ENCODE measurements around the gene SF3A1.

Gene SF3A1

GRCh38 chr22:30285846-30286200 lies 70.9 kb downstream of the SF3A1 start:
- DNase-seq = no peak

DNA sequence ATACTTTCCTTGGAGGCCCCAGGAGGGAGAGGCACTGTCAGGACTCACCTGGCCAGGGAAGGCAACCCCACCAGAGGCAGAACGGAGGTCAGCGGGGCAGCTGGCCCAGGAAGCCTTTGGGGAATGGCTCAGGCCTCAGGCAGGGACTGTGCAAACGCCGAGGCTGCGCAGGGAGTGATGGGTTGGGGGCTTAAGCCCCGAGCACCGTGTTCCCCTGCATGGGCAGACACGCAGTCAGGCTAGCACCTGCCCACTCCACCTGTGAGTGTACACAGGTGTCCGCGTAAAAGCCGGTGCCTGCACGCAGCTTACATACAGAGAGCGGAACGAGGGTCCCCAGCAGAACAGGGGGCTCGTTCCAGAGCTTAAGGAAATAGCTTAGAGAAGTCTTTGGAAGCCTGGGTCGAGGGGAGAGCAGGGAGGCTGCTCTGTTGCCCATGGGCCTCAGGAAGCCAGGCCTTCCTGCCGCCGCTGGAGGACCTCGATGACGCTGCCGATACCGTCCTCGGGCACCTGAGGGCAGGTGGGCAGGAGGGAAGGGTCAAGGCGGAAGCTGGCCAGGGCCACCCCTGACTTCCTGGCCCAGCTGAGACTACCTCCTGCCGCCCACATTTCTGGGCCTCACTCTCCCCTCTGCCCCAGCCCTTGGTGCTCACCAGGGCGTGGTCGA lies 71.4 kb downstream of the SF3A1 start:
- DNase-seq = no peak

DNA sequence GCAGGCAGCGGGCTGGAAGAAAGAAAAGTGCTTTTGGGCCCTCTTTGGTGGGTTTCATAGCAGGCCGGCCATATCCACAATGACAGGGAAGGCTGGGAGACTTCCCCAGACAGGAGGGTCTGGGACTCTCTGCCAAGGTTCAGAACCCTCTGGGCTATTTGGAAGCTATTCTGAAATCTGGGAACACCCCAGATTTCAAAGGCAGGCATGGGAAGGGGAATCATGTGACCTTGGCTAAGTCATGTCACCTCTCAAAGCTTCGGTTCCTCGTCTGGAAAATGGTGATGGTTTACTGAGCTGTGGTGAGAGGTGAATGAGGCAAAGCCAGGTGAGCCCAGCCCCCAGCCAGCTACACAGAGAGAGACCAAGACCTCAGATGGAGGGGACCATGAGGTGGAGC lies 72.0 kb downstream of the SF3A1 start:
- DNase-seq = no peak

GRCh38 chr22:30284172-30284571 lies 72.5 kb downstream of the SF3A1 start:
- DNase-seq = no peak

DNA sequence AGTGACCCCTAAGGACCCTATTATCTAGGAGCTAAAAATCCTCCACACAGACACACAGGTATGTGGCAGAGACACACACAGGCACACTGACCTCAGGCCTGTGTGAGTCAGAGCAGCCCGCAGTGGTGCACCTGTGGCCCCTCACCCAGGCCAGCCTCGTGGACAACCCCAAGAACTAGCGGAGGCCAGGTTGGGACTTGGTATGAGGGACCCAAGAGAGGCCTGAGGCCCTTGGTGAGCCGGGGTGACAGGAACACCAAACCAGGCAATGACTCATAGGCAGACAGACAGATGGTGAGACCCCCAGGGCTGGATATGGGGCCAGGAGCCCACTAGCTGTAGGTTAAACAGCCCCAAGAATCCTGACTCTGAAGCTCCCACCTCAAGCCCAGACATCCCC lies 73.4 kb downstream of the SF3A1 start:
- no peak for DNase-seq

- no peak for DNase-seq
Observed at GRCh38 chr22:30282616-30283046, 74.1 kb downstream of the SF3A1 start.

Data from T-helper 9 cell (primary cell).